HEK293T (cell line): ENCODE measurements around the gene KYAT1.

Experiments
- CTCF ChIA-PET: fragments of 350-600 bp; formaldehyde crosslinking; extraction: SDS; loops from one replicate; lab custom pipeline; 2021; ENCODE audit warnings: antibody characterized with exemption, inconsistent platforms; lab: Yijun Ruan, JAX
- POLR2A ChIA-PET: fragments of 350-600 bp; formaldehyde crosslinking; extraction: SDS; loops from one replicate; lab custom pipeline; 2020; ENCODE audit warnings: antibody characterized with exemption, inconsistent platforms; lab: Yijun Ruan, JAX
- DNase-seq: peaks from one replicate; pipeline ENCODE4 v3.0.0; 2012; ENCODE audit warnings: mixed read lengths; ENCODE audit errors: extremely low spot score
- ARNT ChIP-seq: fragments of 450-650 bp; IDR thresholded peaks from 2 replicates; pipeline ENCODE4 v1.6.1; 2017; ENCODE audit warnings: mild to moderate bottlenecking
- BHLHE40 ChIP-seq: fragments of 450-650 bp; IDR thresholded peaks from 2 replicates; pipeline ENCODE4 v1.6.1; 2016; ENCODE audit warnings: mild to moderate bottlenecking, moderate library complexity, borderline replicate concordance
- CTBP1 ChIP-seq: fragments of 450-650 bp; IDR thresholded peaks from 2 replicates; pipeline ENCODE4 v1.6.1; 2016; ENCODE audit warnings: borderline replicate concordance
- ELF4 ChIP-seq: fragments of 450-650 bp; IDR thresholded peaks from 2 replicates; pipeline ENCODE4 v1.6.1; 2017; ENCODE audit warnings: antibody characterized with exemption
- FOXA1 ChIP-seq: fragments of 450-650 bp; IDR thresholded peaks from 2 replicates; pipeline ENCODE4 v1.6.1; 2016; ENCODE audit warnings: mild to moderate bottlenecking
- FOXK2 ChIP-seq: fragments of 450-650 bp; IDR thresholded peaks from 2 replicates; pipeline ENCODE4 v1.6.1; 2016; ENCODE audit warnings: mild to moderate bottlenecking
- FOXM1 ChIP-seq: fragments of 450-650 bp; IDR thresholded peaks from 2 replicates; pipeline ENCODE4 v1.6.1; 2017; ENCODE audit warnings: mild to moderate bottlenecking, borderline replicate concordance
- HDGF ChIP-seq: fragments of 450-650 bp; IDR thresholded peaks from 2 replicates; pipeline ENCODE4 v1.6.1; 2017; ENCODE audit warnings: antibody characterized with exemption, borderline replicate concordance
- L3MBTL2 ChIP-seq: fragments of 450-650 bp; conservative IDR thresholded peaks from 2 replicates; pipeline ENCODE4 v1.6.1; 2016; ENCODE audit warnings: mild to moderate bottlenecking
- LEF1 ChIP-seq: fragments of 450-650 bp; IDR thresholded peaks from 2 replicates; pipeline ENCODE4 v1.6.1; 2017; ENCODE audit warnings: mild to moderate bottlenecking, borderline replicate concordance
- NFRKB ChIP-seq: fragments of 450-650 bp; IDR thresholded peaks from 2 replicates; pipeline ENCODE4 v1.6.1; 2016; ENCODE audit warnings: mild to moderate bottlenecking, moderate library complexity
- PKNOX1 ChIP-seq: fragments of 450-650 bp; IDR thresholded peaks from 2 replicates; pipeline ENCODE4 v1.6.1; 2016
- SP1 ChIP-seq: fragments of 450-650 bp; IDR thresholded peaks from 2 replicates; pipeline ENCODE4 v1.6.1; 2017
- SUZ12 ChIP-seq: fragments of 450-650 bp; IDR thresholded peaks from 2 replicates; pipeline ENCODE4 v1.6.1; 2016; ENCODE audit warnings: mild to moderate bottlenecking
- TARDBP ChIP-seq: fragments of 450-650 bp; IDR thresholded peaks from 2 replicates; pipeline ENCODE4 v1.6.1; 2016
- ZNF384 ChIP-seq: fragments of 450-650 bp; IDR thresholded peaks from 2 replicates; pipeline ENCODE4 v1.6.1; 2016

The KYAT1 gene

GRCh38 chr9:128836509-128837145 lies 45.1 kb downstream of the KYAT1 start:
- no peak for TF ChIP-seq FOXK2
- ChIA-PET POLR2A (no interaction called here), CTCF (no interaction called here)
- DNase-seq, result peak; percentile 2

GRCh38 chr9:128835246-128836210 lies 46.2 kb downstream of the KYAT1 start:
- POLR2A ChIA-PET, result no interaction called here
- no peak for TF ChIP-seq FOXM1
- no peak for TF ChIP-seq SP1
- TF ChIP-seq PKNOX1, result no peak
- no peak for TF ChIP-seq NFRKB
- TF ChIP-seq BHLHE40, result no peak
- TF ChIP-seq LEF1, result no peak
- no peak for TF ChIP-seq ZNF384
- TF ChIP-seq CTBP1, result no peak
- no peak for TF ChIP-seq L3MBTL2
- no peak for TF ChIP-seq ELF4
- TF ChIP-seq TARDBP, result no peak
- TF ChIP-seq SUZ12, result no peak
- no peak for TF ChIP-seq FOXA1
- no peak for TF ChIP-seq ARNT
- CTCF ChIA-PET, result no interaction called here
- DNase-seq, result no peak

- ChIA-PET POLR2A (no interaction called here), CTCF (no interaction called here)
- no peak for TF ChIP-seq L3MBTL2
- no peak for TF ChIP-seq ZNF384
- TF ChIP-seq ELF4, result no peak
- no peak for TF ChIP-seq TARDBP
- TF ChIP-seq ARNT, result no peak
- no peak for TF ChIP-seq FOXM1
- no peak for TF ChIP-seq HDGF
- no peak for TF ChIP-seq PKNOX1
- TF ChIP-seq BHLHE40, result no peak
- TF ChIP-seq CTBP1, result no peak
- DNase-seq, result no peak
Measured at GRCh38 chr9:128833696-128834095, 48.1 kb downstream of the KYAT1 start.

GRCh38 chr9:128829477-128830251 lies 52.1 kb downstream of the KYAT1 start, which contains the start of gene SPOUT1:
Gene SPOUT1, minus strand, starts transcription at chr9:128829794. Its CDS starts 14 bp downstream, at chr9:128829780.
- no peak for TF ChIP-seq TARDBP
- TF ChIP-seq ELF4, result peak; percentile 39; the same call in 1 of the 2 replicates
- TF ChIP-seq L3MBTL2, result peak; percentile 92
- POLR2A ChIA-PET, result interaction anchor here (0.5 to 2.6 kb wide), 14 partner anchors 9 to 199 kb away, joined by 3 to 57 read pairs (median 4); partner anchors contain the start of genes ENDOG, KYAT1, LRRC8A and SET
- peak; percentile 99 for DNase-seq
- CTCF ChIA-PET, result interaction anchor here (0.8 to 1.4 kb wide), 2 partner anchors 11 to 93 kb away, joined by 3 to 20 read pairs; partner anchors contain the start of gene ENDOG

- no peak for TF ChIP-seq NFRKB
- no peak for TF ChIP-seq BHLHE40
- TF ChIP-seq PKNOX1, result no peak
- no peak for TF ChIP-seq SUZ12
- TF ChIP-seq L3MBTL2, result no peak
- no peak for TF ChIP-seq ARNT
- no peak for DNase-seq
- ChIA-PET POLR2A (interaction anchor here (0.5 to 2.6 kb wide), 5 partner anchors 10 to 139 kb away, joined by 3 to 57 read pairs (median 4); partner anchors contain the start of genes ENDOG and SET), CTCF (interaction anchor here (1.4 kb wide), 1 partner anchor 10 kb away, joined by 20 read pairs; the partner anchor contains the start of gene ENDOG)
Measured at GRCh38 chr9:128828719-128829452, 52.9 kb downstream of the KYAT1 start.
